Measurements from ENCODE around the gene NRIP1. TPM values are rescaled to one million over a fixed set of nuclear protein-coding genes. Genes with fewer than 3 reads are reported as not detected.

Gene NRIP1
- total and polyA plus RNA-seq, 2 donors (not counting 1 experiment from before 2014, with no cell fraction given) = 3.3 to 32.1 TPM

DNA sequence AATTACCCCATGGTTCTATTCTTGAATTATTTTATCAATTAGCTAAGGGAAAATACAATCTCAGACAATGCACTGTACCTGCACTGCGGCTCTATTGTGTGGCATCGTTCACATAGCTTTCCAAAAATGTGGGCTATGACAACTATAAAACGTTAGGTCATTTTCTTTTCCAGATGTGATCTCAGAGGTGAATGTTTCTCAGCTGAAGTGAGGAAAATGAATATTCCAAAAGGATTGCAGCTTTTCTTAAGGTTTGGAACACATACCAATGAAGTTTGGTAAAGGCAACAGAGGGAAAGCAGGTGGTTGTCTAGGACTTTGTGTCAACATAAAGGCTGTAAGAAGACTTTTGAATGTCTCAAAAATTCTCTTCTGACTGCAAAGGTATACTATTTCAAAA lies 105.5 kb downstream of the NRIP1 start:
- H3K4me1 ChIP-seq (ENCODE audit: control insufficient read depth in 2 of 2, insufficient read depth in 2 of 2, low read length in 2 of 2) = no peaks in the 10 kb centered on the region
- H3K4me3 Mint-ChIP-seq = no peak overlapping the region
- H3K36me3 ChIP-seq (replicated peaks in 1 of 2; ENCODE audit: control extremely low read depth in 1 of 2, control insufficient read depth in 1 of 2, extremely low read depth in 1 of 2, insufficient read depth in 2 of 2, low read length in 1 of 2) = no peaks in the 10 kb centered on the region
- H3K27me3 ChIP-seq (replicated peaks in 1 of 4; ENCODE audit: control extremely low read depth in 1 of 4, control insufficient read depth in 3 of 4, insufficient read depth in 4 of 4, low read length in 3 of 4) = no peaks in the 10 kb centered on the region
- H3K4me3 ChIP-seq (ENCODE audit: control extremely low read depth in 1 of 5, extremely low read depth in 1 of 5, insufficient read depth in 1 of 5, low read depth in 2 of 5, low read length in 4 of 5) = no peak overlapping the region
- H3K27ac Mint-ChIP-seq = no peak overlapping the region
- no peaks in the 10 kb centered on the region for H3K27me3 Mint-ChIP-seq
- no peaks in the 10 kb centered on the region for H3K9me3 ChIP-seq (ENCODE audit: control extremely low read depth in 1 of 3, control insufficient read depth in 2 of 3, insufficient read depth in 1 of 3, low read length in 2 of 3)
- intact Hi-C loops (cut with micrococcal nuclease) = no loop called here
- H3K4me1 Mint-ChIP-seq = peaks cover 2% of the 10 kb centered on the region
- no peak overlapping the region for H3K4me2 ChIP-seq (replicated peaks; ENCODE audit: low read depth, low read length, poor library complexity, severe bottlenecking)
- H2AFZ ChIP-seq (ENCODE audit: insufficient read depth, low read depth, low read length, poor library complexity, severe bottlenecking) = no peak overlapping the region
- 60% methylated on average over 1 of the region's 3 CpGs for WGBS (ENCODE audit: insufficient coverage)
- no peak overlapping the region for H3K9ac ChIP-seq (ENCODE audit: low read length)
- ATAC-seq (ENCODE audit: low read depth) = no peak
- no peak for TF ChIP-seq EZH2 (IDR thresholded peaks at IDR 0.05; ENCODE audit: borderline replicate concordance, insufficient read depth, low read depth, low read length, poor library complexity, severe bottlenecking)
- TF ChIP-seq, protein P1, sequence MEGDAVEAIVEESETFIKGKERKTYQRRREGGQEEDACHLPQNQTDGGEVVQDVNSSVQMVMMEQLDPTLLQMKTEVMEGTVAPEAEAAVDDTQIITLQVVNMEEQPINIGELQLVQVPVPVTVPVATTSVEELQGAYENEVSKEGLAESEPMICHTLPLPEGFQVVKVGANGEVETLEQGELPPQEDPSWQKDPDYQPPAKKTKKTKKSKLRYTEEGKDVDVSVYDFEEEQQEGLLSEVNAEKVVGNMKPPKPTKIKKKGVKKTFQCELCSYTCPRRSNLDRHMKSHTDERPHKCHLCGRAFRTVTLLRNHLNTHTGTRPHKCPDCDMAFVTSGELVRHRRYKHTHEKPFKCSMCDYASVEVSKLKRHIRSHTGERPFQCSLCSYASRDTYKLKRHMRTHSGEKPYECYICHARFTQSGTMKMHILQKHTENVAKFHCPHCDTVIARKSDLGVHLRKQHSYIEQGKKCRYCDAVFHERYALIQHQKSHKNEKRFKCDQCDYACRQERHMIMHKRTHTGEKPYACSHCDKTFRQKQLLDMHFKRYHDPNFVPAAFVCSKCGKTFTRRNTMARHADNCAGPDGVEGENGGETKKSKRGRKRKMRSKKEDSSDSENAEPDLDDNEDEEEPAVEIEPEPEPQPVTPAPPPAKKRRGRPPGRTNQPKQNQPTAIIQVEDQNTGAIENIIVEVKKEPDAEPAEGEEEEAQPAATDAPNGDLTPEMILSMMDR (IDR thresholded peaks at IDR 0.05) = no peak
- no peak overlapping the region for H3K27ac ChIP-seq (ENCODE audit: low read length in 2 of 2)
- no peak for DNase-seq
- POLR2A ChIA-PET = no interaction called here
- no peaks in the 10 kb centered on the region for H4K20me1 ChIP-seq (ENCODE audit: control insufficient read depth, insufficient read depth, low read length, poor library complexity, severe bottlenecking)
- CTCF ChIA-PET = no interaction called here
- no peaks in the 10 kb centered on the region for H3K79me2 ChIP-seq (ENCODE audit: control insufficient read depth, insufficient read depth, low read length)
- no peaks in the 10 kb centered on the region for H3K9me3 Mint-ChIP-seq (ENCODE audit: insufficient read depth)

DNA sequence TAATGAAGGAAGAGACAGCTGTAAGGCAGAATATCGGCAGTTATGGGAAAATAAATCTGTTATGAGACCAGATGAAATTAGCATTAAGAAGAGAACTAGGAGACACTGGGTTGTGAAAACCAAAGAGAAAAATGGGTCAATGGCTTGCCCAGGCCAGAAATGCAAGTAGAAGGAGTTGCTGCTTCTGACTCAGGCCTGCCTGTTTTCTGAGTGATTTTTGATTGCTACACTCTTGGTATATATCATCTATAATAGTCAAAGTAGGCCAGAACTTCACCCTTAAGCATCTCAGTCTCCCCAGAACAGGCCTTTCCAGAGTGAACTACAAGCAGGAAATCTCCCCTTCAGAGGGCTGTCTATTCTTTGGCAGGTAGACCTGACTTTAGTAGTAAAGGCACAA lies 107.0 kb downstream of the NRIP1 start:
- H3K27me3 Mint-ChIP-seq = no peaks in the 10 kb centered on the region
- H3K9me3 Mint-ChIP-seq (ENCODE audit: insufficient read depth) = no peaks in the 10 kb centered on the region
- H3K27me3 ChIP-seq (replicated peaks in 1 of 4; ENCODE audit: control extremely low read depth in 1 of 4, control insufficient read depth in 3 of 4, insufficient read depth in 4 of 4, low read length in 3 of 4) = no peaks in the 10 kb centered on the region
- intact Hi-C loops (cut with micrococcal nuclease) = no loop called here
- no peaks in the 10 kb centered on the region for H3K9me3 ChIP-seq (ENCODE audit: control extremely low read depth in 1 of 3, control insufficient read depth in 2 of 3, insufficient read depth in 1 of 3, low read length in 2 of 3)
- no peaks in the 10 kb centered on the region for H3K79me2 ChIP-seq (ENCODE audit: control insufficient read depth, insufficient read depth, low read length)
- H4K20me1 ChIP-seq (ENCODE audit: control insufficient read depth, insufficient read depth, low read length, poor library complexity, severe bottlenecking) = no peaks in the 10 kb centered on the region
- no peak for TF ChIP-seq EZH2 (IDR thresholded peaks at IDR 0.05; ENCODE audit: borderline replicate concordance, insufficient read depth, low read depth, low read length, poor library complexity, severe bottlenecking)
- TF ChIP-seq, protein P1 (IDR thresholded peaks at IDR 0.05) = no peak
- H3K36me3 ChIP-seq (replicated peaks in 1 of 2; ENCODE audit: control extremely low read depth in 1 of 2, control insufficient read depth in 1 of 2, extremely low read depth in 1 of 2, insufficient read depth in 2 of 2, low read length in 1 of 2) = no peaks in the 10 kb centered on the region
- 100% methylated on average over 1 of the region's 1 CpG for WGBS (ENCODE audit: insufficient coverage)
- ATAC-seq (ENCODE audit: low read depth) (no peak), DNase-seq (no peak)
- no peak overlapping the region for H3K4me3 Mint-ChIP-seq
- no peak overlapping the region for H3K4me2 ChIP-seq (replicated peaks; ENCODE audit: low read depth, low read length, poor library complexity, severe bottlenecking)
- H3K4me1 Mint-ChIP-seq = peaks cover 2% of the 10 kb centered on the region
- H3K27ac Mint-ChIP-seq = no peak overlapping the region
- H3K27ac ChIP-seq (ENCODE audit: low read length in 2 of 2) = no peak overlapping the region
- no peak overlapping the region for H2AFZ ChIP-seq (ENCODE audit: insufficient read depth, low read depth, low read length, poor library complexity, severe bottlenecking)
- no peak overlapping the region for H3K9ac ChIP-seq (ENCODE audit: low read length)
- no peaks in the 10 kb centered on the region for H3K4me1 ChIP-seq (ENCODE audit: control insufficient read depth in 2 of 2, insufficient read depth in 2 of 2, low read length in 2 of 2)
- H3K4me3 ChIP-seq (ENCODE audit: control extremely low read depth in 1 of 5, extremely low read depth in 1 of 5, insufficient read depth in 1 of 5, low read depth in 2 of 5, low read length in 4 of 5) = no peak overlapping the region
- POLR2A ChIA-PET = no interaction called here
- CTCF ChIA-PET = no interaction called here

Data from B cell (primary cell).